Neural progenitor cell (in vitro differentiated cells): Measurements from ENCODE around the gene FABP7. TPM values are rescaled to one million over a fixed set of nuclear protein-coding genes. Genes with fewer than 3 reads are reported as not detected.

Experiments
- DNase-seq: peaks from one replicate; pipeline ENCODE4 v3.0.0-alpha.2; 2016; ENCODE audit warnings: low spot score
- H2AFZ ChIP-seq: fragments of 200-600 bp; sonication (generic); replicated peaks from 2 replicates; pipeline ENCODE4 v1.6.1; 2016; ENCODE audit warnings: antibody characterized with exemption
- H3F3A ChIP-seq: fragments of 200-600 bp; sonication (generic); 2 replicates; pipeline ENCODE4 v1.6.1; 2016; ENCODE audit warnings: antibody characterized with exemption, low read depth
- H3K27ac ChIP-seq: fragments of 200-600 bp; sonication (generic); 2 replicates; pipeline ENCODE4 v1.5.1; 2016; ENCODE audit warnings: mild to moderate bottlenecking
- H3K27me3 ChIP-seq: fragments of 200-600 bp; sonication (generic); 2 replicates; pipeline ENCODE4 v1.6.1; 2016; ENCODE audit warnings: mild to moderate bottlenecking, moderate library complexity
- H3K36me3 ChIP-seq: fragments of 200-600 bp; sonication (generic); 2 replicates; pipeline ENCODE4 v1.5.1; 2016
- H3K4me1 ChIP-seq: fragments of 200-600 bp; sonication (generic); 2 replicates; pipeline ENCODE4 v1.6.1; 2016; ENCODE audit warnings: mixed run types
- H3K4me2 ChIP-seq: fragments of 200-600 bp; sonication (generic); 2 replicates; pipeline ENCODE4 v1.6.1; 2016
- H3K4me3 ChIP-seq: fragments of 200-600 bp; sonication (generic); 2 replicates; pipeline ENCODE4 v1.5.1; 2016
- H3K79me2 ChIP-seq: fragments of 200-600 bp; sonication (generic); 2 replicates; pipeline ENCODE4 v1.6.1; 2016; ENCODE audit warnings: low read depth
- H3K9ac ChIP-seq: fragments of 200-600 bp; sonication (generic); 2 replicates; pipeline ENCODE4 v1.6.1; 2016
- H3K9me3 ChIP-seq: fragments of 200-600 bp; sonication (generic); 2 replicates; pipeline ENCODE4 v1.5.1; 2016; ENCODE audit warnings: low read depth
- H4K20me1 ChIP-seq: fragments of 200-600 bp; sonication (generic); 2 replicates; pipeline ENCODE4 v1.6.1; 2016; ENCODE audit warnings: low read depth
- H3K27ac Mint-ChIP-seq: 3 replicates; pipeline ENCODE4 v1.8.0; 2021; ENCODE audit warnings: mixed read lengths
- H3K27me3 Mint-ChIP-seq: 2 replicates; pipeline ENCODE4 v1.8.0; 2022; ENCODE audit warnings: low read depth, mild to moderate bottlenecking, inconsistent platforms, moderate library complexity, mixed read lengths; ENCODE audit not compliant: insufficient read depth
- H3K36me3 Mint-ChIP-seq: 3 replicates; pipeline ENCODE4 v1.8.0; 2021; ENCODE audit warnings: mixed read lengths
- H3K4me1 Mint-ChIP-seq: 3 replicates; pipeline ENCODE4 v1.8.0; 2021; ENCODE audit warnings: mixed read lengths
- H3K4me3 Mint-ChIP-seq: 3 replicates; pipeline ENCODE4 v1.8.0; 2021; ENCODE audit warnings: mild to moderate bottlenecking, moderate library complexity, mixed read lengths
- H3K9me3 Mint-ChIP-seq: 3 replicates; pipeline ENCODE4 v1.8.0; 2020; ENCODE audit warnings: mixed read lengths
- EZH2 ChIP-seq: fragments of 200-600 bp; sonication (generic); IDR thresholded peaks from 2 replicates; pipeline ENCODE4 v1.6.1; 2017; ENCODE audit warnings: antibody characterized with exemption, mild to moderate bottlenecking, moderate library complexity
- EZH2phosphoT487 ChIP-seq: fragments of 200-600 bp; sonication (generic); IDR thresholded peaks from 2 replicates; pipeline ENCODE4 v1.6.1; 2017; ENCODE audit warnings: antibody characterized with exemption
- total RNA-seq: library from RNA; depleted of rRNA; stranded (reverse); fragments of >200 nt; gene quantifications from 2 replicates; pipeline ENCODE4 v1.2.3, GENCODE V29; 2015; ENCODE audit warnings: low replicate concordance
- TF ChIP-seq, protein P1 (sequence below): fragments of 200-600 bp; sonication (generic); IDR thresholded peaks from 2 replicates; pipeline ENCODE4 v1.5.1; 2017; ENCODE audit warnings: antibody characterized with exemption, mild to moderate bottlenecking

The FABP7 gene
- total RNA-seq, 1 donor from 2014 or later, result 58.2 TPM

GRCh38 chr6:122791310-122791679 is 11.8 kb downstream of the FABP7 start:
- H3K9me3 ChIP-seq, result no peaks in the 10 kb centered on the region
- no peaks in the 10 kb centered on the region for H4K20me1 ChIP-seq
- H3K4me2 ChIP-seq, result no peak overlapping the region
- no peak overlapping the region for H3K27ac Mint-ChIP-seq
- peaks cover 29% of the 10 kb centered on the region for H3K4me1 Mint-ChIP-seq
- H3K9ac ChIP-seq, result no peak overlapping the region
- H3K27ac ChIP-seq, result no peak overlapping the region
- no peak for DNase-seq
- peak overlapping the region; percentile 99 for H3K4me3 Mint-ChIP-seq
- H3K36me3 ChIP-seq, result no peaks in the 10 kb centered on the region
- no peaks in the 10 kb centered on the region for H3K79me2 ChIP-seq
- no peaks in the 10 kb centered on the region for H3K36me3 Mint-ChIP-seq
- H3K27me3 ChIP-seq, result peaks cover 44% of the 10 kb centered on the region
- H3K27me3 Mint-ChIP-seq, result peaks cover 6% of the 10 kb centered on the region
- no peak for TF ChIP-seq EZH2phosphoT487
- no peak for TF ChIP-seq EZH2
- TF ChIP-seq, protein P1, sequence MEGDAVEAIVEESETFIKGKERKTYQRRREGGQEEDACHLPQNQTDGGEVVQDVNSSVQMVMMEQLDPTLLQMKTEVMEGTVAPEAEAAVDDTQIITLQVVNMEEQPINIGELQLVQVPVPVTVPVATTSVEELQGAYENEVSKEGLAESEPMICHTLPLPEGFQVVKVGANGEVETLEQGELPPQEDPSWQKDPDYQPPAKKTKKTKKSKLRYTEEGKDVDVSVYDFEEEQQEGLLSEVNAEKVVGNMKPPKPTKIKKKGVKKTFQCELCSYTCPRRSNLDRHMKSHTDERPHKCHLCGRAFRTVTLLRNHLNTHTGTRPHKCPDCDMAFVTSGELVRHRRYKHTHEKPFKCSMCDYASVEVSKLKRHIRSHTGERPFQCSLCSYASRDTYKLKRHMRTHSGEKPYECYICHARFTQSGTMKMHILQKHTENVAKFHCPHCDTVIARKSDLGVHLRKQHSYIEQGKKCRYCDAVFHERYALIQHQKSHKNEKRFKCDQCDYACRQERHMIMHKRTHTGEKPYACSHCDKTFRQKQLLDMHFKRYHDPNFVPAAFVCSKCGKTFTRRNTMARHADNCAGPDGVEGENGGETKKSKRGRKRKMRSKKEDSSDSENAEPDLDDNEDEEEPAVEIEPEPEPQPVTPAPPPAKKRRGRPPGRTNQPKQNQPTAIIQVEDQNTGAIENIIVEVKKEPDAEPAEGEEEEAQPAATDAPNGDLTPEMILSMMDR, result no peak
- H3F3A ChIP-seq, result peaks cover 33% of the 10 kb centered on the region
- no peak overlapping the region for H3K4me3 ChIP-seq
- peaks cover 17% of the 10 kb centered on the region for H3K4me1 ChIP-seq
- no peaks in the 10 kb centered on the region for H3K9me3 Mint-ChIP-seq
- no peak overlapping the region for H2AFZ ChIP-seq

- H3K27ac Mint-ChIP-seq, result no peak overlapping the region
- Histone ChIP-seq H3F3A (peaks cover 33% of the 10 kb centered on the region), H2AFZ (no peak overlapping the region), H4K20me1 (no peaks in the 10 kb centered on the region), H3K9me3 (no peaks in the 10 kb centered on the region), H3K4me3 (no peak overlapping the region), H3K27ac (no peak overlapping the region), H3K27me3 (peaks cover 29% of the 10 kb centered on the region), H3K4me1 (peaks cover 17% of the 10 kb centered on the region), H3K36me3 (no peaks in the 10 kb centered on the region), H3K9ac (no peak overlapping the region), H3K79me2 (no peaks in the 10 kb centered on the region), H3K4me2 (no peak overlapping the region)
- no peaks in the 10 kb centered on the region for H3K9me3 Mint-ChIP-seq
- H3K27me3 Mint-ChIP-seq, result peaks cover 6% of the 10 kb centered on the region
- peak overlapping the region; percentile 44 for H3K4me3 Mint-ChIP-seq
- no peak for DNase-seq
- TF ChIP-seq EZH2, result no peak
- TF ChIP-seq, protein P1, result no peak
- TF ChIP-seq EZH2phosphoT487, result no peak
- no peaks in the 10 kb centered on the region for H3K36me3 Mint-ChIP-seq
- H3K4me1 Mint-ChIP-seq, result peaks cover 22% of the 10 kb centered on the region
These were observed 13.2 kb downstream of the FABP7 start for GRCh38 chr6:122792766-122793165.

- H3K27ac Mint-ChIP-seq, result no peak overlapping the region
- TF ChIP-seq EZH2, result no peak
- TF ChIP-seq, protein P1, result no peak
- TF ChIP-seq EZH2phosphoT487, result no peak
- H3K27me3 Mint-ChIP-seq, result no peaks in the 10 kb centered on the region
- Histone ChIP-seq H3K4me2 (no peak overlapping the region), H2AFZ (no peak overlapping the region), H4K20me1 (no peaks in the 10 kb centered on the region), H3K79me2 (no peaks in the 10 kb centered on the region), H3K27me3 (no peaks in the 10 kb centered on the region), H3K4me1 (peaks cover 8% of the 10 kb centered on the region), H3K36me3 (no peaks in the 10 kb centered on the region), H3K9me3 (no peaks in the 10 kb centered on the region), H3K4me3 (no peak overlapping the region), H3K27ac (no peak overlapping the region), H3K9ac (no peak overlapping the region), H3F3A (no peaks in the 10 kb centered on the region)
- peaks cover 10% of the 10 kb centered on the region for H3K4me1 Mint-ChIP-seq
- DNase-seq, result no peak
- H3K36me3 Mint-ChIP-seq, result peaks cover 2% of the 10 kb centered on the region
- no peaks in the 10 kb centered on the region for H3K9me3 Mint-ChIP-seq
- no peak overlapping the region for H3K4me3 Mint-ChIP-seq
These were observed 18.0 kb downstream of the FABP7 start for GRCh38 chr6:122797537-122797936.
